NCI-H2227 treated with DMSO at 0.1 percent for 48 hours (cell line): Measurements from ENCODE around the gene KLF15.

Experiments
- DNase-seq: peaks from one replicate; lab custom pipeline; 2025; lab: John Stamatoyannopoulos, UW

KLF15 gene

DNA sequence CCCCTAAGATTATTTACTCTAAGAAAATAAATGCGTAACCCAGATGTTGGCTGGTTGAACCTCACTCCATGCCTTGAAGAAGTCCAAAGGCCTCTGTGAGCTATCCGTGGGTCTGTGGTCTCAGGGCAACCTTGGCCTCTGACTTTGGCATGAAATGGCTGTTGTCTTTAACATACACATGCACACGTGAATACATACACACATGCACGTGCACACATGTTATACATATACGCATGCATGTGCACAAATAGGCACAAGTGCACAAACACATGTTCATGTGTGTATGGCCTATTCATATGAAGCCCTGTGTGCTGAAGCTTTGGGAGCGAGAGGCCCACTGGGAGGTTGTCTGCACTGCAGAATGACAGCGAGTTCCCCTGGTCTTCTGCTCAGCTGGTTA is 50.8 kb downstream of the KLF15 start:
- no peak for DNase-seq

DNA sequence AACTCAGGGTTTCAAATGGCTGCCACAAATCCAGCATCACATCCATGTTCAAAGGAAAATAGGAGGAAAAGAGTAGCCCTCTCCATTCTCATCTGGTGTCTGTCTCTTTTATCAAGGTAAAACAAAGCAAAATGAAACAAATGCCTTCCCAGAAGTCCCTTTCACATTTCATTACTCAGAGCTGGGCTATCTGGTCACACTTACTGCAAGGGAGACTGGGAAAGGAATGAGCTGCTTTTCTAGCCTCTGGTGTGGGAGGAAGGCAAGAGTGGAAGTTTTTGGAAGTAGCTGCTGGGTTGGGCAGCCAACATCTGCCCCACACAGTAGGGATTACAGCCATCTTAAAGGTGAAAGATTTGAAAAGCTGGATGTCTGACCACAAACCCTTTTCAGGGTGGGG is 51.8 kb downstream of the KLF15 start:
- no peak for DNase-seq

DNA sequence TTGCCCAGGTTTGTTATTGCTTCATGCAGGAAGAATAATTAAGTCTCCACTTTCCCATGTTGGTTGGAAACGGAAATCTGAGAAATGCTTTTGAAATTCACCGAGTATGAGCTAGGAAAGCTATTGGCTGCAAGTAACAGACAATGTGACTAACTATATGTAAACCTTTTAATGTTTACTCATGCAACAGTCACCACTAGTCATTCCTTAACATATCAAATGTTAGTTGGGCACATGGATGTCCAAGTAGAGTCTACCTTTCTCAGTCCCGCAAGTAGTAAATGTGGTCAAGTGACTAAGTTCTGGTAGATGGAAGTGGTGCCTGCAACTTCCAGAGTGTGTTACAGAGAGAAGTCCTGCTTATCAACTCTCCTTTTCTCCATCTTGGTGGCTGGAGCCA is 52.5 kb downstream of the KLF15 start:
- no peak for DNase-seq

DNA sequence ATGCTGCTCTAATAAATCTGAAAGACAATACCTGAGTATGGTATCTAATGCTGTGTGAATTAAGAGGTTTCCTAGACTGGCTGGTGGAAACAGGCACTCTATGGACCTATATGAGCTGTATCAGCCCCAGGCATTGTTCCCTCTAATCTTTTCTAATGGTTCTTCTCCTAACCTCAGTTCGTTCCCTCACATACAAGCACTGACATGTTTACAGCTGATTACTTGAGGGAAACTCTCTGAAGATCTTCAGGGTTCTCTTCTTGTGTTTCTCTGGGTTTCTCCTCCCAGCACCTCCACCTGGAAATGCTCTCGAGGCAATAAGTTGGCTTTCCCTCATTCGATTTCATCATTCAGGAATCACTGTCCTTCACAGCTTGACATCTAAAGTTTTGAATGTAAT is 52.9 kb downstream of the KLF15 start:
- no peak for DNase-seq

DNA sequence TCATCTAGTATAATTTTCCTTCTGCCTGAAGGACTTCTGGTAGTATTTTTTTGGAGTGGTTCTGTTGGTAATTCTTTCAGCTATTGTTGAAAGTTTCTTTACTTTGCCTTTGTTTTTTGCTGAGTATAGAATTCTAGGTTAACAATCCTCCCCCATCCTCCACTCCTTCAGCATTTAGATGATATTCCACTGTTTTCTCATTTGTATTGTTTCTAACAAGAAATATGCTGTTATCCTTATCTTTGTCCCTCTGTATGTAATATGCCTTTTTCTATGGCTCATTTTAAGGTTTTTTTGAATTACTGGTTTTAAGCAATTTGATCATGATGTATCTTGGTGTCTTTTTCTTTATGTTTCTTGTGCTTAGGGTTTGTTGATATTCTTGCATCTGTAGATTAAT is 53.9 kb downstream of the KLF15 start:
- no peak for DNase-seq

DNA sequence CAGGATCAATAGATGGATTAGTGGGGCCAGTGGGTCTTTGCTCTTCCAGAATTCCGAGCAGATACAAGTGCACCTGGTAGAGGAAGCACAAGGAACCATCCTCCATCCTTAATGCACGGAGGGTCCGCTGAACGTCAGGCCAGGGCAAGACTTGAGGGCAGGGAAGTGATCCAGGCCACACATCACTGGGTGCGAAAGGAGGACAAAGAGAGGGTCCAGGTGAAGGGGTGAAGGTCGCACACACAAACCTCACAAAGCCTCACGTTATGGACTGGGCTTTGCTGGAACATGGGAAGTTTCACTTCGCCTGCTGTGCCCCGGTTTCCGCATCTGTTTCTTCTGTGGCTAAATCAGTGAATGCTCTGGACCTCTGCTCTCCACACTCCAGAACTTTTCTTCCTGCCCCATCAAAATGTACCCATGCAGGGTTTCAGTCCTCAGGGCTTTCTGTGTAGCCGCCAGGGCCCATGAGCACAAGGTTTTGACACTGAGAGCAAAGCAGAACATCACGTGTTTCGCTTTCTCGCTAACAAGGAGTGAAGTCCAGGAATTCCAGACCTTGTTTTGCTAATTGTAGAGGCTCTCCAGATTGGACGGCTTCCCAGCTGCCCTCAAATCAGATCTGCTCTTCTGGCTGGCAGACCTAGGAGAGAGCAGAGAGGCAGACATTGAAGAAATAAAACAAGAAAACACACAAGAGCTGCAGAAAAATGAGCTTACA is 56.3 kb downstream of the KLF15 start:
- no peak for DNase-seq

DNA sequence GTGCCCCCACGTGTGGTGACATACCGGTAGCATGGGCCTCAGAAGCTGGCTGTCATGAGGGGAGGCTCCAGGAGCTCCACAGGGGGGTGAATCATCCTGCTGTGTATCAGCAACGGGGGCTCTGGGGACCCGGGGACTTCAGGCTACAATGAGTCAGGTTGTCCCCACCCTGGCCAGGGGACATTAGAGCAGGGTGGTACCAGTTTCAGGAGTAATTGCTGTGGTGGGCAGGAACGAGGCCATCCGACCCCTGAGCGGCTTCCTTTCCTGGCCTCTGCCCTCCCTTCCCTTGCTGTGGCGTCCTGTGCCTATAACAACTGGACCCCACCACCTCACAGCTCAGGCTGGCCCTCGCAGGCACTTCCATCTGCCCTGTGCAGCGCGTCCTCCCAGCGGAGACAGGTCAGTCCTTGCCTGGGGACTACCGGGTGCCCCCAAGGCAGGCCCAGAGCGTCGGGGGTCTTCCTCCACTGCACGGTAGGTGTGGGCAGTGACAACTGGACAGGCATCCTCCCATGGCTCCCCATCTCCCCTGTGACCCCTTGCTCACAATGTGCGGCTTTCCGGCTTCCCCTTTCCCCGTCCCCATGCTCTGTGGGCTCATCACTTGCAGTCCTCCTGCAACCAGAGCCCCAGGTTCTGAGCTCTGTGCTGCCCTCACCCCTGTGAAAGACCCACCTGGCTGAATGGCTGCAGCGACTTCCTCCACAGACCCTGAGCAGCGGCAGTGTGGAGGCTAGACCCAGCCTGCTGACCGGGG is 57.0 kb downstream of the KLF15 start:
- DNase-seq = no peak

DNA sequence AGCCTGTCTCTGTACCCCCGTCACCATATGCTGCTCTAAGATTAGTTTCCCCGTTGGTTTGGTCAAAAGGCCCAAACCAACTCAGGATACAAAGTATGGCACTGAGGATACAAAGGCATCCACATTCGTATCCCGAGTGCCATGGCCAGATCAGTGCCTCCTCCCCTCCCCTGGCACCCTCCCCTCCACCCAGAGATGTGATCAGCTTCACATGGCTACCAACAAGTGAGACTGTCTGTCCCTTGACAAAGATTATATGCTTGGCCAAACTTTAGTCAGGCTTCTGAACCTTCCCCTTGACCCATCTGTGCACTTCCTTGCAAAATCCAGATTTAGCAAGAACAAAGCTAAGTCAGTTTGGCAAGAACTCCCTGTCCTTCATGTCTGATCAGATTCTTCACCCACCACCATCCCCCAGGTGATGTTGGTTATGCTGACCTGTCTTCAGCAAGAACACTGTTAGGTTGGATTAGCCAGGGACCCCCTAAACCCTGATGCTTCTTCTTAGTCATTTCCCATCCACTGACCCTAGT is 61.7 kb downstream of the KLF15 start:
- DNase-seq = no peak

DNA sequence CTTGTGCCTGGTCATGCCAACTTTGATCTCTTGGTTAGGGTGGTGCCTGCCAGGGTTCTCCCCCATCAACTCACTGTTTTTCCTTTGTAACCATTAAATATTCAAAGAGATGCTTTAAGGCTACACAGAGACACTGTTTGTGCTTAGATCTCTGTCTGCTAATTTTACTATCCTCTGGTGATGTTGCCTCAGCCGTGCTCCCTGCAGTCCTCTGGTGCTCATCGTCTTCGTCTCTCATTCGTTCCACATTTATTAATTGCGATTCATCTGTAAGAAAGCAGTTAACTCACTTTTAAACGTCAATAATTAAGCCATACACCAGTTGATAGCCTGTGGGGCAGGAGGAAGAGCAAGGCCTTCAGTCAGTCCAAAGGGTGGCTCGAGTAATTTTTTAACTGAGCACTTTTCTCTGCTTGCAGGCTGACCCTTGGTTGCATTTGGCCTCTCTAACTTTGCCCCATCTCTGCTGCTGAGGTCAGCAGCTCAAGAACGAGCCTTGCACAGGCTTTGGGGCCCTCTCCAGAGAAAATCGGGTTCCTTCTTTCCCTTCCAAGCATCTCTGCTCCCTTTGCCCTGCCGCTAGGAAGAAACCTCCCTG is 62.9 kb downstream of the KLF15 start:
- no peak for DNase-seq

DNA sequence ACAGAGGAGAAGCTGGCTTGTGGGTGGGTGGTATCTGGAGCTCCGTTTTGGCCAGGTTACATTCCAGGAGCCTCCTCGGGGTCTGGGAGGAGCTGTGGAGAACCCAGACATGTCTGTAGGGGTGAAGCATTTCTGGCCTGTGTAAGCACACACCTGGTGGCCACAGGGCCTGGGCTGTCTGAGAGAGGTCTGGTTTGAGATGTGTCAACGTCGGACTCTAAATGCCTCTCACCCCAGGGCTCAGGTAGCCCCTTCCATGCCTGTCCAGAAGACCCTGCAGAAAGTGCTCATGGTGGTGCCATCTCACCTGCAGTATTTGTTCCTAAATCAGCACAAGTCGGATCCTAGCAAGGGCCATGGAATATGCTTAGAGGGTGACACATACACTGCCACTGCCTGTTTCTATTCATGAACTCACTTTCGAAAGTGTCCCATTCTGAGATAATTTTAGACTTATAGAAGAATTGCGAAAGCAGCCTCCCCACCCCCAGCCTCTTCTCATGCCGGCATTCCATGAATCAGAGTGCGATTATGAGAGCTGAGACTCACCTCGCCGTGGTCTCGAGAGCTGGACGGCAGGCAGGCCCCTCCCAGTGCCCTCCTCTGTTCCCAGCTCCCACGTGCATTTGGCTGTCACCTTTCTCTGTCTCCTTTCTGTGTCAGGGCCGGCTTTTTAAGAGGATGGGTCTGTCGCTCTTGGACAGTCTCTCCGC is 63.7 kb downstream of the KLF15 start:
- DNase-seq = no peak
